GM19324 (cell line): ENCODE results near the gene CFAP99.

Experiments
- ATAC-seq: cut with Tn5 transposase; IDR thresholded peaks from one replicate; pipeline ENCODE4 v1.9.1; 2021; ENCODE audit warnings: mild to moderate bottlenecking, moderate library complexity; ENCODE audit not compliant: unreplicated experiment, low FRiP score

Gene CFAP99

GRCh38 chr4:2497931-2498330, 79.2 kb downstream of the CFAP99 start:
- ATAC-seq: peak; percentile 93

- no peak for ATAC-seq
Measured at GRCh38 chr4:2500547-2500946, 81.8 kb downstream of the CFAP99 start.

GRCh38 chr4:2501034-2501594, 82.4 kb downstream of the CFAP99 start:
- no peak for ATAC-seq

GRCh38 chr4:2503809-2504208, 85.1 kb downstream of the CFAP99 start:
- ATAC-seq: no peak

GRCh38 chr4:2507259-2507658, 88.5 kb downstream of the CFAP99 start:
- ATAC-seq: no peak

- no peak for ATAC-seq
Measured at GRCh38 chr4:2507855-2508254, 89.1 kb downstream of the CFAP99 start.

GRCh38 chr4:2510351-2511259, 91.8 kb downstream of the CFAP99 start:
- ATAC-seq: no peak

- ATAC-seq: no peak
Measured at GRCh38 chr4:2511645-2512131, 92.9 kb downstream of the CFAP99 start.
